Dedifferentiated amniotic fluid mesenchymal stem cell (primary cell): Measurements from ENCODE around the gene ABCA4.

Source experiments
- DNase-seq: peaks from one replicate; pipeline ENCODE4 v3.0.0-alpha.2; 2016; ENCODE audit errors: extremely low spot score

ABCA4 gene

DNA sequence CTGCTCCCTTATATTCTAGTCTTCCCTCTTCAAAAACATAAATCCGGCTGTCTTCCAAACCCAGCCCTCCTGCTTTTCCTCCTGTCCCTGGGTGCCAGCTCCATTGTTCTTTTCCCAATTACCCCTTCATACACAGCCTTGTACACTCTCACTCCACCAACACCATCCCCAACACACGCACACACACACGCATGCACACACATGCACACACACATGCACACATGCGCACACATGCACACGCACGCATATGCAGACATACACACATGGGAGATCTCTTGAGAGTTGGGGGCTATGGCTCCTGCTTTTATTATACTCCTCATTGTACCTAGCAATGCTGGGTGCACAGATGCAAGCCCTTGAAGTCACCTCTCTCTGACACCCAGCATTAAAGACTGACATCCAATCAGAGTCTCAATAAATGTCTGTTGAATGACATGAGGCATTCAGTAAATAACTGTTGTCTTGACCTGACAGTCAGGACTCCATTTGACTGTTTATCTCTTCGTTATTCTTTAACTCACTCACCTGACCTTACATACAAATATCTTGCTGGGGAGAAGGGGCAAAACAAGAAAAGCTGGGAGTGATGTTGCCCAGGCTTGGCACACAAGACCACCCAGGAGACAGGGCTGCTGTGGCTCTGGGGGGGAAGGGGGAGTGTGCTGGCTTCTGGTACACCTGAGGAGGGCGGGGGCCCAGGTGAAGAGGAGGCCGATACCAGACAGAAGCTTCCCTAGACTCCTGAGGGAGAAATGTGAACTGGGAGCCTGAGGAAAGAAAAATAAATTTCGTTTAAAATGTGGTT, 16.0 kb downstream of the ABCA4 start:
- no peak for DNase-seq

DNA sequence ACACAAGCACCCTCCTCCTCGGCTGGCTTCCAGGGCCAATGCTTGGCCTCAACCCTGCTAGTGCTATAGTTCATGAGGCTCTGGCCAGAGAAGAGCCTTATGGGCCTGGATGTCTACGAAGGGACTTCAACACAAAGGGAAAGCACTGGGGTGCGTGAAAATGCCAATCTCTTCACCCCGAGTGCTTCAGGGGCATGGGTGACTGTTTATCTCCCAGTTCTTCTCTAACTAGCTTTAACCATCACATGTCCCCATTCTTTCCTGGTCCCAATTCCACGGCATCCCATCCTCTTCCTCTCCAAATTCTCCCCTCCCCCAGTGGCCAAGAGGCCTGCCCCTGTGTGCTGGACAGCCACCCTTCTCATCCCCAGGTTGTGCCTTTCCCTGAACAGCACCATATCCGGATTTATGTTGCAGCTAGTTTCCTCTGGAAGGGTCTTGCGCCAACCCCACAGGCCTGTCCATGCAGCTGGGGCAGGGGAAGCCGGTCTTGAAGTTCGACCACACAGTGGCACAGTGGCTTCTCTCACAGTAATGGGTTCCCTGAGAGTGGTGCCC, 16.7 kb downstream of the ABCA4 start:
- DNase-seq = no peak

DNA sequence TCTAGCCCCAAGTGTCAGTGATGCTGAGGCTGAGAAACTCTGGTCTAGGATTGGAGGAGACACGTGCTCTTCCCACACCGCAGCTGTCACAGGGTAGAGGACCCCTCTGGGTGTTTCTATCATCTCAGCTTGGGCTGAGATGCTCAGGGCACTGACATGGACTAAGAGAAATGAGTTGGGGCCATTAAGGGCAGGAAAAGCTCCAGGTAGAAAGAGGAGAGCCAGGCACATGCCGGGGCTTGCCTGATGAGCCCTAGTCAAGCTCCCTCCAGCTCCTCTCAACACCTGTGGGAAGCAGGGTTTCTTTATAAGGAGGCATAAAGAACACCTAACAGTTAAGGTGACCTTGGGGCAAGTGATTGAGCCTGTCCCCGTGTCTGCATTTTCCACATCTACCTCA, 17.3 kb downstream of the ABCA4 start:
- DNase-seq = no peak

DNA sequence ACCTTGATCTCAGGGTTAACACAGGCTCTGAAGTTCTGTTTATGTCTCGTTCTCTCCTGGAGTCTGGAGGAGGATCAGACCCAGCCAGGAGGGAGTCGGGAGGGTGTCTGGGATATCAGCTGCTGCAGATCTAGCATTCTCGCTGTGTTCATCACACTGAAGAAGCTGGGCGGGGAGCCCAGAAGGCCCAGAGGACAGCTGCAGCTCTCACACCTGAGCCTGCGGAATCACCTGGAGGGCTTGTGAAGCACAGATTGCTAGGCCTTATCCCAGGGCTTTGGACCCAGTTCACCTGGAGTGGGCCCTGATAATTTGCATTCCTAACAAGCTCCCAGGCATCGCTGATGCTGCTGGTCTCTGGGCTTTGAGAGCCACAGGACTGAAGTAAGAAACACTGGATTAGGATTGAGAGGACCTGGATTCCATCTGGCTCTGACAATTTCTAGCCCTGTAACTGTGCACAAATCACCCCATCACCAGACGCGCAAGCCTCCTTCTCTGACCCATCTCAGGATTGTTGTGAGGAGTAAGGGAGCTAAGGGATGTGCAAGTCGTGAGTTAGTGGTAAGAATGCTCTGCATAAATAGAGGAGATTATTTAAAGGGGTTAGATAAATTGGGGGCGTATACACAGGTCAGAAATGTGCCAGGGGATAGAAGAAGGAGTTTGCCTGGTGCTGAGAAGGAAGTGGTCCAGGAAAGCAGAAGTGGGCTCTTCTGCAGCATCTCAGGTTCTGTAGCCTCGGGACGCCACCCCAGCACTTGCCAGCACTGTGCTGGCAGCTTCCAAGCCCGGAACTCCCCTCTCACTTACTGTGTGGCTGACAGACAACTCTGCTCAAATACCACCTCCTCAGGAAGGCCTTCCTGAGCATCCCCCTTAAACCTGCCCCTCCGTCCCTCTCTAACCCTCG, 19.1 kb downstream of the ABCA4 start:
- no peak for DNase-seq

DNA sequence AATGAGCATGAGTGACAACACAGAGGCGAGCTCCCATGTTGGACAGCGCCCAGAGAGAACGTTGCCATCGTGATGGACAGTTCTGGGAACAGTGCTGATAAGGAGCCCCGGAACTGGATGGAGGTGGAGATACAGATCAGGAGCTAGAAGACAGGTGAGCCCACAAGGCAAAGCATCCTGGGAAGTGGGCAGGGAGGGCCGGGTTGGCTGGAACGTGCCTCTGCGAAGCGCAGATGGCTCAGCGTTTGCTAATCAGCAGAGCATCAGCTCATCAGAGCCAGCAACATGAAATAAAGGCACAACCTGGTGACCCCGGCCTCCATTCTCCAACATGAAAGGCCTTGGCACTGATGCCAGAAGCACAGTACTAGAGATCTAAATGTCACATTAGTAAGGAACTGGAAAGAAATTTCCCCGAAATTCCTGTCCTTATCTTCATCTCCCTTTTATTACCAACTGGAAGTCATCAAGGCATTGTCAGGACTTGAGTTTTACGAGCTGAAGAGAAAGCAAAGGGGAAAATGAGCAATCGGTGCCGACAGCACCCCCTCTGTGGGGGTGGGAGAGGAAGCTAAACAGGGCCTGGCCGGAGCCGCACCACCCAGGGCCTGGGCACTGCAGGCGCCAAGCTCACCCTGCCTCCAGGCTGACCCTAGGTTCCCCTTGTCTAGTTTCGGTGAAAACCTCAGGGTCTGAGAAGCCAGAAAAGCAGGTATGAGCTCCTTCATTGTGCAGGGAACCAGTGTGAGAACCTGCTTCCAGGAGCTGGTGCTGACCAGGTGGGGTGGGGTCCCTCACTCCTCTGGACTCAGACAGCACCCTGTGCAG, 19.9 kb downstream of the ABCA4 start:
- no peak for DNase-seq

DNA sequence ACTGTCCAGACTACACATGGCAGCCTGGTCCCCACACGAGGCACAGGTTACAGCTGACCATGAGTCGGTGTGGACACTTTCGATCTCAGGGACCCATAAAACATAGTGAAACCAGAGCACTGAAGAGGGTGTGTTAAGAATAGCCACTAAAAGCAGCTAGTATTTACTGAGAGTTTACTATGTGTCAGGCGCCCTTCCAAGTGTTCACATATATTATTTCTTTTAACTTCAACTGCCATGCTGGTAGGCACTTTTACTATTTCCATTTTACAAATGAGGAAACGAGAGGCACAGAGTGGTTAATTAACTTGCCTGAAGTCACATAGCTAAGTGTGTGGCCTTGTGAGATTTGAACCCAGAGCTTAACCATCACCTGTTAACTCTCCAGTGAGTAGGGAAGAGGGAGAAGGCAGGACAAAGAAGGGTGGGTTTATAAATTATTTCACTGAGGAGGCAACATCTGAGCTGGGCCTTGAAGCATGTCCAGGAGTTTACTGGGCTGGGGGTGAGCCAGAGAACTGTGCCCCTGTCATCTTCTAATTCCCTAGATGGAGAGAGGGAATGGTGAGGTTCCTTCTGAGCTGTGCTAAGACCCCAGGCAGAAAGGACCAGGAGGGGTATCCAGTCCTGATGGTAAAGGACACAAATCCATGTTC, 20.7 kb downstream of the ABCA4 start:
- no peak for DNase-seq

DNA sequence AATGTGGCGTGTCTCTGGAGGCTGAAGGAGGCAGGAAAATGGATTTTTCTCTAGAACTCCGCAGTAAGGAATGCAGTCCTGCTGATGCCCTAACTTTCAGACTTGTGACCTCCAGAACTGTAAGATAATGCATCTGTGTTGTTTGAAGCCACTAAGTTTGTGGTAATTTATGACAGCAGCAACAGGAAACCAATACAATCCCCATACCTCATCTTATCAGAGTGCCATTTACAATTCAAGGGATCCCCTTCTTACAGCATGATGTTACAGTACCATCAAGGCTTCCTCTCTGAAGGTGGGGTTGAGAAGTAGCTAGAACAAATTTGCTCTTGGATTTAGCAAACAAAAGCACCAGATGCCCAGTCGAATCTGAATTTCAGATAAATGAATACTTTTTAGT, 21.6 kb downstream of the ABCA4 start:
- DNase-seq = no peak

DNA sequence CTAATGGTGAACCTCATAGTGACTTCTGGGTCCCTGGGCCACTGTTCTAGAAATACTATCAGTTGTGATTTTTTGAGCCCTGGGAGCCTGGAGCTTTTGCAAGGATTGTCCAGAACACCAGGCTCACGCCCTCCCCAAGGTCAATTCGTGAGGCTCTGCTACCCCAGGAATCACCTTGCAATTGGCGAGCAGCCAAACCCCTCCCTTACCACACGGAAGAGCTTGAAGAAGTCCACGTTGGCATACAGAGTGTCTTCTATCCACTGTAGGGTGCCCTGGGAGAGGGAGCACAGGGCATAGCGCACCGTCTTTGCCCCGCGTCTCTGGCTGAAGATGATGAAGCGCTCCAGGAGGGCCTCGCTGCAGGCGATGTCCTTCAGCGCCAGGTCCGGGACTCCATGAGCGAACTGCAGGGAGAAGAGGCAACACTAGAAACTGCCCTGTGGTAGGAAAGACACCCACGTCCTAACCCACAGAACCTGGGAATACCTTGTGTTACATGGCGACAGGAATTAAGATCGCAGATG, 22.3 kb downstream of the ABCA4 start:
- DNase-seq = no peak

DNA sequence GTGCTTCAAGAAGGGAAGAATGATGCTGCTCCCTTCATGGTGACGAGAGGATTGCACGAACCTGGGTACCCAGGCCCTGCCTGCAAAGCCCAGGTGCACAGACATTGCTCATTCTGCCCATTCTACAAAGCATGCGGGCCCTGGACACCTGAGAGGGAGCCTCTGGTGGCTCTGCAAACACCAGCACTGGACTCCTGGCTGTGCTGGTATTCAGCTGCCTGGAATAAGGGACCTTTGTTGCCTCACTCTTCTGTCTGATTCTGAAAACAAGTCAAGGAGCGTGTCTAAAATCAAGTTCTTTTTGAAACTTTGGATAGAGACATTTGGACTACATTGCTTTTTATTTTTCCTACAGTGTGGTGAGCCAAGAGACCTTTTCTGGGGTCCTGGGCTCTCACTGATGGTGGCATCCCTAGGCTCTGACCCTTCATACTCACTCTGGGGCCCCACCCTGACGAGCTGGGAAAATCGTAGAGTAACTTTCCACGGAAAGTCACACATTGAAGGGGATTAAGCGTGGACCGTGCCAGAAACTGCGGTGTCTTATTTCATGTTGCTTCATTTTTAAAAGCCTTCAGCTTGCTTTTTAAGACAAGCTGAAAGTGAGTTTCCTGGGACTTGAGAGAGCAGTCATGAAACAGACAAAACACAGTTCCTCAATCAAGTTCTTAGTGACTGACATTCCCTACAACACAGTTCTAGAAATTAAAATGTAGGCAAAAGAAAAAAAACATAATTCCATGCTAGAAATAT, 24.0 kb downstream of the ABCA4 start:
- peak; percentile 63 for DNase-seq

DNA sequence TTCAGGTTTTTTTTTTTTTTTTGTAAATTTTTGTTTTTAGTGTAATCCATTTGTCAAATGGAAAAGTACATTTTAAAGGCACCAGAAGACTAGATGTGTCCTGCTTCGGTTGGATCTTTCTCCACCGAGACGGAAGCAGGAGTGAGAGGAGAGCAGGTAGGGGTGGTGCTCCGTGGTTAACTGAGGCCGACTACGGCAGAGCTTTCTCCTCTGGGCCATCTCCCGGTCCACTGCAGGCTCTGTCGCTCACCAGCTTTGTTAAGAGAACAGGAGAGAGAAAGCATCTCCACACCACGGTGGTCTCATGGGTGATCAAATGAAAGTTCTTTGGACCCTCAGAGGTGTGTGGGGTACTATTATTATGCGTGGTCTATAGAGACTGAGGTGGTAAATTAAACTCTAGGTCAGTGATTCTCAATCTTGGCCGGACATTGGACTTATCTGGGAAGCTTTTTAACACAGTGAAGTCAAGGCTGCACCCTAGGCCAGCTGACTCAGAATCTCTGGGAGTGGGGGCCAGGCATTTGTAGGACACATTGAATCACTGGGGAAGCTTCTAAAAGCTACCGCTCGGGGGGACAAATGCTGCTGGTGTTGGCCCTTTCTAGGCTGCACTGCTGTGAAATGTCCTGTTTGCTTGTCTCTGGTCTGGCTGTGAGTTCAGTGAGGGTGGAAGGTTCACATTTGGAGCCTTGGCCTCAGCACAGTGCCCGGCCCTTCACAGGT, 25.0 kb downstream of the ABCA4 start:
- DNase-seq = no peak

DNA sequence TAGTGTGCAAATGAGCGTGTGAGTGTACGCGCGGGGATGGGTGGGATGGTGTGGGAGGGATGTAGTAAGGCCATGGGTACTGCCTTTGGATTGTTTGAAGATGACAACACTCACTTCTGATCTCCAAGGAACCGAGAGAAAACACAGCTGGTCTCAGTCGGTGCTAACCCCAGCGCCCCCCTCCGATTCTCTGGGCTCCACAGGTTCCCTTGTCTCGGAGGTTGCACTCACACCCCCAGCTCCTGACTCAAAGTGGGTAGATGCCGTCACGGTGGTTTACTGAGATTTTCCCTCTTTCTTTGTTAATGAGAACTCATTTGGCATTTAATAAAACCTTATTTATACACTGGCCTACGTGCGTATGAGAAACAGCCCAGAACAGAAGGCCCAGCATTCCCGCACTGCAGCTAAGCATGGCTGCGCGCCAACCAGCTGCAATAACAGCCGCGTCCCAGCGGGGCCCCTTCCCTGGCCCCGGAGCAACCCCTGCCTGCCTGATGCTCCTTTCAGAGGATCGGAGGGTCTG, 25.8 kb downstream of the ABCA4 start:
- DNase-seq = peak; percentile 34

DNA sequence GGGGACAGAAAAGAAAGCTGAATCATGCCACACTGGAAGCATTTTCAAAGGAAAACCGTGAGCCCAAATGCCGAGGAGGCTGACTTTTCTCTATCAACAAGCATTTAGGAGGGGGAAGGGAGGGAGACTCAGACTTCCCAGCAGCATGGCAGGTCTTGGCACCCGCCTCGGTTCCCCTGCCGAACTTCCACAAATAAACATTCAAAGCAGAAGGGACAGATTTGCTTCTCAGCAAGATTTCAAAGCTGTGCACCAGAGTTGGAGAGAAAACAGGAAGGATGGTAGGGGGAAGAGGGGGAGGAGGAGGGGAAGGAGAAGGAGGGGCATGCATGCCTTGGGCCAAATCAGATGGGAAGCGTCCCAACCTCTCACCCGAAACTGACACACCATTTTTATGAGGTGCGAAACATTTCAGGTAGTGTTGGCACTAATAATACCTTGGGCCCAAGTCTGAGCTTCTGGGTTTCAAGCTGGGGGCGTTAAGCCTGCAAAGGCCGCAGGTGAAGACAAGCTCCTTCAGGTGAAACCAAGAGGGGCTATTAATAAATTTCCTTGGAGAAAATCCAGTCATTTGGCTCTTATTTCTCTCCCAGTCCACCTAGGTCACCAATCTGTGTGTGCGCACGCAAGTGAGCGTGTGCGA, 26.4 kb downstream of the ABCA4 start:
- DNase-seq = peak; percentile 44

DNA sequence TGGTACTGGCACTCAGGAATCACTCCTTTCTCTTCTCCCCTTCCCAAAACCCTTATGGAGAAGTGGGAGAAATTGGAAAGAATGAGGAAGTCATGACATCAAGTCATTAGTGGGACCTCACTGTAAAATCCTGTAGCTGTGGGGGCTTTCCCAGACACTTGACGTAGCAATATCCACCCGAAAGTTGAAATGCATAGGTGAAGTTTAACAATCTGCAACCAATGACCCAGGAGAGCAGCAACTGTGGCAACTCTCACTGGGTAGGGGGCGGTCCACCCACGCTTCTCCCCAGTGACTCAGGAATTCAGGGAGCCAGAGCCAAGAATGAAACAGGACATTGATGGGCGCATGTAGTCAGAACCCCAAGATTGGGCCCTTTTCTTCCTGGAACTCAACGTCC, 27.0 kb downstream of the ABCA4 start:
- no peak for DNase-seq

DNA sequence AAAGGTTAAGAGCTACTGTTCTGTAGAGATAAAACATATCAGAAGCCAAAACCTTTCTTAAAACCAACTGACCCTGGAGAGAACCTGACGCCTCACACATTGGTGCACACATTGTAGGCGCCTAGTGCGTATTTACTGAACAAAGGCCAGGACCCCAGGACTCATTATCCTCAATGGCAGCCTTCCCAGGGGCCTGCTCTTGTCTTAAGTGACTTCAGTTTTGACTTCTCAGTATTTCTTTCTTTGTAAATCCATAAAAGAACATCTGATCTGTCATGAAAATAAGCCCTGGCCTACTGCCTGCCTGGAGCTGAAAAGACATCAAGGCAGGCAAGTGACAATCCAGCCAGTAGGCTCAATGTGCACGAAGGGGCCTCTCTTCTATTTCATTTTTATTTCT, 27.6 kb downstream of the ABCA4 start:
- DNase-seq = no peak

DNA sequence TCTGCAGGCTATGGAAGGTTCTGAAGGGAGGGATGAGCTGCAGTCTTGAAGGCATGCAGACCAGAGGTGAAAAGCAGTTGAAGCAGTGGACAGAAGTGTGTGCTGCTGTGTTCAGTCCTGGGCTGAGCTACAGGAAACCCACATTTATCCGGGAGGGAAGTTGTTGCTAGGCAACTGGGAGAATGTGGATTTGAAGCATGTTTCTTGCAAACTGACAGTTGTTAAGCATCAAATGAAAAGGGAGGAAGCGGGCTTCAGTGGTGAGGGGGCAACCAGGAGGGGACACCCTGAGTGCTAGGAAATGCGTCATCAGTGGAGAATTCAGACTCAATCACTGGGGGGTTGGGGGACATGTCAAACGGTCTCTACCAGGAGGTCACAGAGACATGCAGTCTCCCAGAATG, 28.7 kb downstream of the ABCA4 start:
- no peak for DNase-seq

DNA sequence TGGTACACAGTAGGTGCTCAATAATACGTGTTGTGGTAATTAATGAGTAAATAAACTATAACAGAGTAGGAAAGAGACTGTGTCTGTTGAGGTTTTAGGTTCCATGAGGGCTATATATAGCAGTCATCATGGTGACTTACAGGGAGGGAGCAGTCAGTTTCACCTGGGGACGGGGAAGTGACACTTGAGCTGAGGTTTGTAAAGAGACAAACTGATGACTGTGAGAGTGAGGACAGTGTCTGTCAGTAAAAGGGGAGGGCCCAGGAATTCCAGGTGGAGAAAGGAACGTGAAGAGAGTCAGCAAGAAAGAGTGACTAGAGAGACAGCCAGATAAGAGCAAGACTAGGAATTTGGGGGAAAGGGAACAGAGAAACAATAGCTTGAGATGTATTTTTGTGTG, 30.2 kb downstream of the ABCA4 start:
- no peak for DNase-seq

DNA sequence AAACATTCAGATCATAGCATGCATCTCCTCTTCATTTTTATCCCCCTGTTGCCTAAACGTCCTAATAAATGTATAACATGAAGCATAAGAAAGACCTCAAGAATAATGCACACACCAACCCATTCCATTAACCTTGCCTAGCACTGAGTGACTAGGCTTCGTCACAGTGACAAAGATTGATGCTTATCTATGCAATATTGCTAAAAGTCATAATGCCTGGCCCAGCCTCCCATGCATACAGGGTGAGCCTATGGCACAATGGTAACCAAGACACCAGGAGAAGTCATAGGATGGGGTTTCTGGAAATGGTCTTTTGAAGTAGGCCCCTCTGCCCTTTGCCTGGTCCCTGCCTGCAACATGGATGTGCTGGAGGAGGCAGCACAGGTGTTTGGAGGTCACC, 33.8 kb downstream of the ABCA4 start:
- DNase-seq = no peak

DNA sequence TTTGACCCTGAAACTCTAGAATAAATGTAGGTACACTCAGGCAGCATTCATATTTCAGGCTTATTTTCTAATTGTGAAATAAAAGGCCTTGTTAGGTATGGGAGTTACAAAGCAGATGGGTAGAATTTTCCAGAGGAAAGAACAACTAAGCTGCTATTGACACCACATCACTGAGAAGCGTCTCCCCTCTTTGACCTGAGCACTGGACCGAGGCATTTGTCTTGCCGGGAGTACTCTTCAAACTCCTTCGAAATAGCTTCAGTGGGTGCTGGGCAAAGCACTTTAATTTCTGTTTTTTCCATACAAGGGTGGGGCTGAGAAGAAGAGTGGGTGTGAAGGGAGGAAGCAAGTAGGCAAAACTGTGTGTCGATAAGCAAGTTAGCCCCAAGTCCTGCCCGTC, 36.4 kb downstream of the ABCA4 start:
- DNase-seq = no peak

DNA sequence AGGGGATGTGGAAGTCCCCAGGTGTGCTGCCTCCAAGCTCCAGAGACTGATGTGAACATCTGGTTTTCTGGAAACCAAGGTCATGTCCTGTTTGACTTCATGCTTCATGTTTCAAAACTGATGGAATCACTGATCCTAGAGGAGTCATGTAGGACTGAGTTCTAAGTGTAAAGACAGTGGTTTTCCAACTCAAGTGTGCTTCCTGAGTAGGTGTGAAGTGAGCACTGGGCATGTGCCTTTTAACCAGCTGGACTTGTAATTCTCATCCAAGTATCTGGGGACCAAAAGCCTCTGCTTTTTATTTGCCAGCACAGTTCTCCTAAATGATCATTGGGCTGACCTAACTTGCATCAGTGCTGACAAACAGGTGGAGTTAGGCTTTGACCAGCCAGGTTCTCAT, 36.9 kb downstream of the ABCA4 start:
- DNase-seq = no peak
